CD4-positive, alpha-beta T cell treated with Interleukin-15 for 1 hour (primary cell): ENCODE results near the gene SCG5.

Source experiments
- DNase-seq: peaks from one replicate; pipeline ENCODE4 v3.0.0-alpha.2; 2020

The SCG5 gene

DNA sequence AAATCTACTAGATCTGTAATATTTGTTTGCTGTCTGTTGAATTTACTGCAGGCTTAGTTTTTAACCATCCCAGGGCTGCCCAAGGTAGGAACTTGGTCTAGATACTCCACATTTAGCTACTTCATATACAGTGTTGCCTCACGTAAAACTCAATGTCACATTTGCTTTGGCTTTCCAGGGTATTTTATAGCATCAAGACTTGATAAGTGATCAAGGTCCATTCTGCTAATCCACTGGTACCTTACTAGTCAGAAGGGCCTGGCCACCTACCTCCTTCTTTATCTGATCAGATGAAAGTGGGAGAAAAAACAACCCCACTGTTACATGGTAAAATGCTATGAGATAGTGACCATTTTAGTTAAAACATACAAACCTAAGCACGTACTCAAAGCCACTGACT, 50.8 kb downstream of the SCG5 start:
- no peak for DNase-seq

DNA sequence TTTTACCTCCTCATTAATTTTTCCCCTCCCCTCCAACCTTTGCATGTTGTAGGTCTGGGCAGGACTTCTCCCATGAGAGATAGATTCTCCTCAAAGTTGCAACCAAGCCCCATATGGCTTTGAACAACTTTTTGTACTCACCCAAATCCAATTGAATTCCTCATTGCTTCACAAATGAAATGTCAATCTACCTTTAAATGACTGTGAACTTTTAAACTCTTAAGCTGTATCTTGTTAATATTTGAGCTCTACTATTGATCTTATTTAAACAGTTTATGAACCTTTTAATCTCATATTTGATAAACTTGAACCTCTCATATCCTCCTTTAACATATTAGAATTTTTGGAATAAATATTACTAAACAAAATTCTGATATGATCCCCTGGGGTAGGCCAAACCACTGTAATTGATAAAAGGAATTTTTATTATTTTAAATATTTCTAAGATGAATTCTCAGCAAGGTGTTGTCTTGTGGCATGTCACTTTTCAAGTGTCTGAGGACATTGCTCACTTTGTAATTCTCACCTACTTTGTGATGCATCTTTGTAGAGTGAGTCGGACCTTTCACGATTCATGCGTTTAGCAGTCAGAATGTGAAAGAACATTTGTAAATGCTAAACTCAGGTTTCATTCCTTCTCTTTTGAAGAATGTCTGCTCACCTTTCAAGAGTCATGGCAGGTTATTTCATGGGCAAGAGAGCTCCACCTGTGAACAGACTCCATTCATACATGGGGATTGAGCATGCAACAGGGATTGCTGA, 52.9 kb downstream of the SCG5 start:
- no peak for DNase-seq

DNA sequence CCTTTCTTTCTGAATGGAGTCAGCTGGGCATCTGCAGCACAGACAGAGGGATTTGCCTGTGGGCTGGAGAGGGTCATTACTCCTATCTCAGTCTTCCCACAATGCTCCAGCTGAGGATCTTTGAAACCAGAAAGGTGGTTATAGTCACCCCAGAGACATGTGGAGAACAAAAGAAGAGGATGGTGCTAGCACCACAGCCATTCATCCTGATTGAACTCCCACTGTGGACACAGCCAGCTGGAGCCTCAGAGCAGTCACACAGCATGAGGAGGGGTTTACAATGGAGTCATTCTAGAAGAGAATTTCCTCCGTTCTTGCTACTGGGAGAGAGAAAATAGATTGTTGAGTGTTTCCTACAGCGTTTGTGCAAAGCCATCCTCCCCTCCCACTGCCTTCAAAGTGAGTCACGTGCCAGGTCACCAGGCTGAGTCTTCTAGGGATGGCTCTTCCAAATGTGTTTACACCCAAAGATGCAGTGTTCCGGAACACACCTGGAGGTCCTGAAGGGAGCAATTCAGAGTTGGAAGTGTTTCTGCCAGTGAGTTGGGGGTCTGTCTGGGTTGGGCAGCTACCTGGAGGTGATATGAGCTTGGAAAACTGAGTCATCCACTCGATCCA, 57.4 kb downstream of the SCG5 start:
- DNase-seq: no peak

DNA sequence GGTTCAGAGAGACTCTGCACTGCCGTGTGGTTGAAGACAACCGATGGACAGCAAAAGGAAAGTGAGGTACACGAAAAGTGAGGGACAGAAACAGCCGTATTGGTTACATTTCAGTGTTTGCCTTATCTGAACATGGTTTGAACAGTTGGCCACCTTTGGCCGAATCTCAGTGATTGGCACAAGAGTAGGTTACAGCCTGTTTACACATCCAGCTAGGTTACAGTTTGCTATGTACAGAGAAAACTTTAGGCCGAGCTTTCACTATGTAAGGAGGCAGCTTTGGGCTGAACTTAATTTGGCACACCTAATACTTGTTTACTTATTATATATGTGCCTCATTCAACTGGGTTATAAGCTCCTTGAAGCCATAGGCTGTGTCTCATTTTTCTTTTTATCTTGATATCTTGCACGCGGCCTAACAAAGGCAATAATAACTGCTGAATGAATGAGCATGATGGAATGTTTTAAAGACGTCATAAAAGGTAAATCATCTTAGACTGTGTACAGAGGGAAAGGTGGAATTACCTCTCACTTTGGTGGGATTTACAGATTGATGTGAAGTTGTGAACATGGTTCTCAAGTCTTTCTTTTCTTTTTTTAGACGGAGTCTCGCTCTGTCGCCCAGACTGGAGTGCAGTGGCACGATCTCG, 59.1 kb downstream of the SCG5 start:
- DNase-seq: no peak

DNA sequence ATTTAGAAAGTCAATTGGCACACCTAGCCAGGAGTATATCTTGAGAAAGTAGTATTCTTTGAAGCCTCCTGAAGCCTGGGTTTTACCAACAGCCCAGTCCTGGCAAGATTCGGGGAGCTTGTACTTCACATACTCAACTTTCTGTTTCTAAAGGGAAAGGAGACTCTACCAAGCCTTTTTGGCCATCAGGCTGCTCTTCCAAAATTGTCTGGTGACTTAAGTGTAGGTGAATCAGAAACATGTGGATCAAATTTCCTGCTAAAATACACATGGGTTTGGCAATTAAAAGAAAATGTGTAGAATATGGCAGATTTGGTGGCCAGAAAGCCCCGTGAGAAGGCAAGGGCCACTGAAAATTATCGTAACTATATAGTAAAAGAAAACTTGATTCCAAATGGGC, 60.4 kb downstream of the SCG5 start:
- no peak for DNase-seq

DNA sequence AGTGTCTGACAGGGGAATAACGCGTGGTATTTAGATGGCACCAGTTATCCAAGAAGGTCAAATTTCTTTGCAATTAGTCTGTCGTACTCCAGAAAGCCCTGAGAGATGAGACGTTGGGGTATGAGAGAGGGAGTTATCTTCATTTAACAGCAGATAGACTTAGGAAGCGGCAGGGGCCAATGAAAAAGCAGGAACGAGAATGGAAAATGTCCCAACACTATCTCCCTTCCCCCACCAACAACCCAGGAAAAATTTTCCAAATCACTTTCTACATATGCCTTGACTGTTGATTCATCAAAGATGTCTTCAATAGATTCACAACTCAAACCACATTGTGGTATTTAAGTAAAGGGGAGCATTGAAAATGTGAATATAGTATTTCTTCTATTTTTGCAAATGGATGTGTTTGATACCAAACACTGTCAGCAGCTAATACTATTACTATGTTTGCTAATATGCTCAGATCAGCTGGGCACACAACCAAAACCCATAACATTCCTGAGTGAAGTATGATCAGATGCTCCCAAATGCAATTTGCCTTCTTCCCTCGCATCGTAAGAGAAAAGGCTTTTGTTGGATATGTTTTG, 63.0 kb downstream of the SCG5 start:
- DNase-seq: no peak

DNA sequence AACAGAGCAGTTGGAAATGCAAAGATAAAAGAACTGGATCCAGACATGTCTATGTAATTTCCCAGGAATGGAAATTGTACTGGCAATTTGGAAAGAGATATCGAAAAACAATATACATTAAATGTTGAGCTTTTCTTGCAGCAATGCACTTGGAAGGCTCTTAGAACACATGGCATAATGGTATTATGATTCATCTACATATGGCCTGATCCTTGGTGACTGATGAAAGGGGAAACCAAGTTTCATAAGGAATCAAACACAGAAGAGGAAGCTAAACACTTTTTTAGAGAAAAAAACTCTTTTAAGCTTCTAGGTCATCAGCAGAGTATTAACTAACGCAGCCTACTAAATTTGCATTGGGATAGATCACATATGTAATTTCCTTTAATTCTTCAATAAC, 63.9 kb downstream of the SCG5 start:
- no peak for DNase-seq

DNA sequence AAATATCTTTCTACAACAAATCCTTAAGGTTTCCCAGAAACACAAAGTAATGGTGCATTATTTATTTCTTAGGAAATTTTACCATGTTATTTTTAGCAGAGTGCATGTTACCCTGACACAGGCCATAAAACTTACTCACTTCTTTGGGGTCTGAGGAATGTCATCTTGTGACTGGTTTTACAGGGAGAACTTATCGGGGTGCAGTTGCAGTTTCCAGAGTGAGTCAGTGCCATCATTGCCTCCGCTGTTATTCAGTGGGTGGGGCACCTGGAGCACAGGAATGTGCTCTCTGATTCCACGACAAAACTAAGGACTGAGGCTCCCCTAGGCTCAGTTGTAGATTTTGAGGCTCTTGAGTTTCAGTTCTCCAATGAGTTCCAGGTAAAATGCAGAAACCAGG, 65.2 kb downstream of the SCG5 start:
- no peak for DNase-seq

DNA sequence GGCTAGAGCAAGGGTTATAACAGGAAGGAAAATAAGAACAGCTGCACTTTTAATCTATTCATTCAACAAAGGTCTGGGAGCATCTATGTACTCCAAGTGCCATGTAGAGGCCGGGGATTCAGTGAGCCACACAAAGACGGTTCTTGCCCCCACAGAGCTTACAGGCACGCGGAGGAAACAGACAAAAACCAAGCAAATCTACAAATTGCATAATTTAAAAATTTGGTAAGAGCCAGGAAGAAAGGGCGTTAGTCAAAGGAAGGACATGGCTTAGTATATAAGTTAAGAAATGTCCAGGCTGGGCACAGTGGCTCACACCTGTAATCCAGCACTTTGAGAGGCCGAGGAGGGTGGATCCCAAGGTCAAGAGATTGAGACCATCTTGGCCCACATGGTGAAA, 65.9 kb downstream of the SCG5 start:
- no peak for DNase-seq

DNA sequence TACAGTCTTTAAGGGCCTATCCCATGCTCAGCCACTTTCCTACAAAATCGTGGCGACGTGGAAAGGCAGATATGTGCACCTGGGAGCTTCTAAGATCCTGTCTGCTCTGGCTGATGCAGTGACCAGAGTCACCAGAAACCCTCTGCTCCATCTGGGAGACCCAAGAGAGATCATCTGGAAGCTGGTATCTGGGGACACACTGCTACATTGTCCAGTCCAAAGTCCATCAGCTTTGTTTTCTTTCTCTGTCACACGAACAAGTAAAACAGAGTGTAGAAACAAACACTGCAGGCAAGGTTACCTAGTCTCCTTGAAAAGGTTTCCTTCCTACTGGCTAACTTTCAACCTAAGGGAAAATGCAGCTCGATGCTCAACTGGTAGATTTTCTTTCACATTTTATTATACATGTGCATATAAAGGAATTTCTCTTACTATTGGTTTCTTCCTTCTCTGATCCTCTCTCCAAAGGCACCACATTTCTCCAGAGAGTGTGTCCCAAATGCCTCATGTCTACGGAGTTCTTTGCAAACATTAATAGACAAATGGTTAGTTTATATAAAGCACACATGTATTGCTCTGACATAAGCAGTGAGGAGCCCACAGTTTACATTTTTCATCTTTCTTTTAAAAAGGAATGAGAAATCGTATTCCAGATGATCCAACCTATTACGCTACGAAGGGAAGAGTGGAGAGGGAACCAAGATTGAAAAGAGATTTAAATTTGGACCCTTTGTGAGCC, 68.0 kb downstream of the SCG5 start:
- no peak for DNase-seq

DNA sequence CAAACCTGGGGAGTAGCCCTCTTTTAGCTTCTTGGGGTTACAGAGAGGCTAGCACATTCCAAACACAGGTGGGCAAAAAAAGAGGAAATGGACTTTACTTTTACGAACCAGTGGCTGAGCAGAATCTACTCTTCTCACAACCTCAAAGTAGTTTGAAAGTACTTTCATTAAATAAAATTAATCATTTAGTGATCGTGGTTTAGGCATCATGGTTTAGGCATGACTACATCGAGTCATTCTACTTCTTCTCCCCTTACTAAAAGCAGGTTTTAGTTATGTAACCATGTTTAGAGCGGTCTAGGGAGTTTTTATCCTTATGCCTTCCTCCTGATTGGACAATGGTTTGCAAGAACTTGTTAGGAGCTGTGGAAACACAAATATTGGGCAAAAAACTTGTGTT, 73.8 kb downstream of the SCG5 start:
- no peak for DNase-seq

DNA sequence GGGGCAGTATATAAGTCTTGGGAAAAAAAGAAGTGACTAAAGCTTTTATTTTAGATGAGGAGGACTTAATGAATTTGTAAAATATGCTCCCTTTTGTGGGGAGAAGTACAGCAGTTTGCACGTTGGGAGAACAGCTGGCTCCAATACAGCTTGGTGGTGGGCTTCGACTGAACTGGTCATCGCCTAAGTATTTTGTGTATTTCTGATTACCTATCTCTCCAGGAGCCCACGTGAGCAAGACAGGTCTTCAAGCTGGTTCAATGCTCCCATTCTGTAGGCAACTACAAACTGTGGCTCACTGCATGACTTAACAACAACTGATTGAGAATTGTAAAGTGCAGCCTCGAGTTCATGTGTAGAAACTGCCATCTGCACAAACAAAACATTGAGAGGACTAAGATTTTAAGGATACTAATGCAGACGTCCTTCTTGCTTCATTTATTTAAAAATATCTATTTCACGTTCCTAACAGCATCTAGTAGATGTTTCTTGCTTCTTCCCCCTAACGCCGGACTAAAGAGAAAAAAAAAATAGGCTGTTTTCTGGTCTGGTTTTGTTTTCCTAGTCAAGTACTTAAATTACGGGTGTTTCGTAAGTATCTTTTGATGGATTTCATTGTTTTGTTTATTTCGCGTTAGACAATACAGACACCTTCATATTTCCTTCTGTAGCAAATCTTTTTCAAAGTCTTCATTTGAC, 74.9 kb downstream of the SCG5 start:
- DNase-seq: no peak

DNA sequence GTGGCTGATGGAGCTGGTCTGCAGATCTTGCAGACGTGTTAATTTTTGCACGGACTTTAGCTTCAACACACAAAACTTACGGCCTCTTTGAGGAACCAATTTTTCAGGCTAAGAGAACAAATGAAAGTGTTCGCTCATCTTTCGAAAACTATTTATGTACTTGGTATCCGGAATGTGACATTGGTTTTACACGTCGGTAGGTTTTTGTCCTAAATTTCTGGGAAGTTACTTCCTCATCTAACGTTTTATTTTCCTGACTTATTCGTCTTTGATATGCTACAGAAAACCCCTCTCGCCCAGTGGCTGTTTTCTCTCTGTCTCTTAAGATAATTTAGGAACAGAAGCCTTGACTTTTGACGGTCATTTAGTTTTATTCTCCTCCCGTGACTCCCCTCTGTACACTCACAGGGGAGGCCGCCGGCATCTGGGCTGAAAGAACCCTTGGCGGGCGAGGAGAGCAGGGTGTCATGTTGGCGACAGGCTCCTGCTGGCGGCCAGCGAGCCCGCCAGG, 75.5 kb downstream of the SCG5 start:
- no peak for DNase-seq

DNA sequence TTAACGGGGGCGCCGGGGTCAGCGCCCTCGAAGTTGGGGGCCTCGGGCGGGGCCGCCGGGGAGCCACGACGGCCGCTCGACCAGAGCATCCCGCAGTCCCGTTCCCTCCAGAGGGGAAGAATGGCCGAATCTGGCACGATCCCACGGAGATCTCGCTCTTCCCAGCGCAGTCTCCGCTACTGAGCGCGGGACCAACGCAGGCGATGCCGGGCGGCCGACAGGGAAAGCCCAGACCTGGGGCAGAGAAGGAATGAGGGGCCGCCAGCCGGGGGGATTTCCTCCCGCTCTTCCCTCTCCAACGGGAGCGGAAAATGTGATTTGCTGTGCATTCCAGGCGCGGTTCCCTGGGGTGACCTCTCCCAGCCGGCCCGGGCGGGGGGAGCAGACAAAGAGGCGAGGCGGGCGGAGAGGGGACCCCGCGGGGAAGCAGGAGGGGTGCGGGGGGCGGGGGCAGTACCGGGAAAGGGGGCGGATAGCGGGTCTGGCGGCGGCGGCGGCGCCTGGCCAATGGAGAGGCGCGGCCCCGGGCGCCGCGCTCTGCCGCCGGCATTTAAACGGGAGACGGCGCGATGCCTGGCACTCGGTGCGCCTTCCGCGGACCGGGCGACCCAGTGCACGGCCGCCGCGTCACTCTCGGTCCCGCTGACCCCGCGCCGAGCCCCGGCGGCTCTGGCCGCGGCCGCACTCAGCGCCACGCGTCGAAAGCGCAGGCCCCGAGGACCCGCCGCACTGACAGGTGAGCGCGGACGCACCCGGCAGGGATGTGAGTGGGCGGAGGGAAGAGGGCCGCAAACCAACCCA, 76.1 kb downstream of the SCG5 start, which contains the start of gene GREM1:
Gene GREM1, plus strand, starts transcription at position 579 of the 801 bp plus-strand sequence. CDS start 12,687 bp downstream, outside the sequence.
- DNase-seq: no peak

DNA sequence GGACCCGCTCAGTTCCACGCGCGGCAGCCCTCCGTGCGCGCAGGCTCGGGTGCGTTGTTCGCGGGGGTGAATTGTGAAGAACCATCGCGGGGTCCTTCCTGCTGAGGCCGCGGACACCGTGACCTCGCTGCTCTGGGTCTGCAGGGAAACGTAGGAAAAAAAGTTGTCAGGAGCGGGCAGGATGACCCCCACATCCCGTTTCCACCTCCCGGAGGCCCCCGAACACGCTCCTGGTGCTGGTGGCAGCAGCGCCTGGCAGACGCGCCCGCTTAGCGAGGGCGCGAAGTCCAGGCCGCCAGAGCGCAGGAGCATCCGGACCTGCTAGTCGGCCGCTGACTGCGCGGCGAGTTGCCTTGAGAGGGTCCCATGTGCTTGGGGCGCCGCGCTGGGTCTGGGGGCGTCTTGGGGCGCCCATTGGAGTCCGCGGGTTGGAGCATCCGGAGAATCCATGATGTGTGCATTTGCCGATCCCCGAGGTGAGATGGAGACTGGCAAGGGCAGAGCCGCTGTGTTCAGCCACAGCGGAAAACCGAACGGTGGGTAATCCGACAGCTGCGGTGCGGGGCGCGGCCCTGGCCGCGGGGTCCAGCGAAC, 76.8 kb downstream of the SCG5 start:
- DNase-seq: no peak

DNA sequence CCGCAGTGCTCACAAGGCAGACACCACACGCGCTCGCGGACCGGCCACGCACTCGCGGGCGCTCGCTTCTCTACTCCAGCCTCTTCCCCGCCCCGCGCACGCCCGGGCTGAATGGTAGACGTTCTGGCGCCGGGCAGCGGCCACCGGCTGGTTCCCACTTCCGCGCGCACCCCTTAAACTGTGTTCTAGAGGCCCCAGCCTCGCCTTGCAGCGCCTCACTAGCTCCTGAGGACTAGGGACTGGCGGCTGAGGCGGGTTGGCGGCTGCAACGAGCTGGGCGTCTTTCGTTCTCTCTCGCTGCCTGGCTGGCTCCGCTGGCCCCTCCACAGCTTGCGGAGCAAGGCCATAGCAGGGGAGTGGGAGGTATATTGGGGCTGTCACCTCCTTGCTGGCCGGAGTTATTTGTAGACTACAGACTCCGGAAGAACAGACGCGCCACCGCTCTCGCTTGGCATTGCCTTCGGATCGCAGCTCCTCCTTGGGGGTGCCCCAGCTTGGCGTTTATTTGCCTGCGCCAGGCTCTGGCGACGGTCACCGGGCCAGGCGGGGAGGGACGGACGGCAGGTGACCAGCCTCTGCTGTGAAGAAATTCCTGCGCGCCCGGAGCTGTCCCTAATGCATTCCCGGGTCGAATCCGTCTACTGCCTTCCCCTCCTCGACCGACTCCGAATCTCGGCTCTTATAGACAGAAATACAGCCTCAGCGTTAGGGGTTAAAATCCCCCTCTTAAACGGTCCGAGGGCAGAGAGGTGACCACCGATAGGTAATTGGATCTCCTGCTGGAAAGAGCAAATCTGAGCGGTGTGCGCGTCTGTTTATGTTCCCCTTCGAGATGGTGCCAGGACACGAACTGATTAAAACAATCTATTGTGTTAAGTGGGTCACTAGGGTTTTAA, 77.6 kb downstream of the SCG5 start:
- no peak for DNase-seq

DNA sequence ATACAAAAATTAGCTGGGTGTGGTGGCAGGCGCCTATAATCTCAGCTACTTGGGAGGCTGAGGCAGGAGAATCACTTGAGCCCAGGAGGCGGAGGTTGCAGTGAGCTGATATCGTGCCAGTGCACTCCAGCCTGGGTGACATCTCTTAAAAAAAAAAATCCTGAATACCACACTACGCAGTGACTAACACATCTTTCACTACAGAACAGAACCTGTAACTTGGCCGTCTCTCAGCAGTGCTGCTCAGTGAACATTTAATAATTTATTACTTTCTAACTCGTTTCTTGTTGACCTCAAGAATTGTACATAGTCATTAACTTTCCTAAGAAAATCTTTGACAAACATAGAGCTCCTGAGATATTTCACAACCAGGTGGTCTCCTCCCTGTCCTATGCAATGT, 80.1 kb downstream of the SCG5 start:
- DNase-seq: no peak

DNA sequence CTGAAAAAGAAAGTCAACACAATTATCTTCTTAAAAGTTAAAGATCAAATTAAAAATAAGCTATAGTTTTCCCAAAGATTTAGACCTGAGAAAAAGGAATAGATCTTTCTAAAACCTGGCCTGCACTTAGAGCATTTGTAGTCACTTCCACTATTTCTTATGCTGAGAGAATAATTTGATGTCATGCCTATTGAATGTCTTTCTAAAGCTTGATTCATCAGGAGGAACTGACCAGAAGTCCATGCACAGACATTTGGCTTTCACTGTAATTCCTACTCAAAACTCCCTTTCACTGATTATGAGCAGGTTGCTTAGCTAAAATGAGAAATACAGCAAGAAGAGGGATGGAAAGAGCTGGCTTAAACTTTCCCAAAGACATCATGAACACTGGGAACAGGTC, 80.6 kb downstream of the SCG5 start:
- DNase-seq: no peak

DNA sequence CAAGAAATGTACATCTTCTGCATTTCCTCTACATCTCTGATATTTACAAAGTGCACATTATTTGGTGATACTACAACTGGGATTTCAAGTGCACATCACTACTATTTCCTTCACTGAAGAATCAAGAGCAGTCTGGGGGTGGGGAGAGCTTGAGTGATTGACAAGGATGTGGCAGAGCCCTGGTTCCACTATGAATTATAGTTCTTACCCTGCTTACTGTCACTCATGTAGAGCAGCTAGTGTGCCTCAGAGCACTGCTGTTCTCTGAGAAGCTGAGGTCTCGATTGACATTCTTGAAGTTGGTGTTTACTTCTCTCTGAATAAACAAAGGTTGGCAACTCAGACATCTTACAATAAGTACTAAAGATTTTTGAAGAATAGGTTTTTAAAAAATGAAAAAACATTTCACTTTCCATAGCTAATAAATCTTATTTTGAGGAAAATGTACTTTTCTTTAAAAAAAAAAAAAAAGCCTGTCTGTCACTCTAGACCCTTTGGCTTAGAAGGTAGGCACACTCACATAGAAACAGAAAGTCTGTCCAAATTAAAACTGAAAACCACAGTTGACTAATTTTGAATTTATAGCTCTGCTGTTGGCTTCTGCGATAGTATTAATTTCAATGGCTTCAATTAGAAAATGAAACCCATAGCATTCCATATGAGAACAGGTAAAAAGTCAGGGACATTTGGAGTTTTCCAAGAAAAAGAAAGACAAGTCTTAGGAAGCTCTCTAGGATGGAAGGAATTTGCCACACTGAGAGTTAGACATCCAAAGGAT, 81.8 kb downstream of the SCG5 start:
- no peak for DNase-seq
